SHP77 (cell line): ENCODE data around the gene METRNL.

Experiments used
- DNase-seq, 2 experiments: peaks; one replicate each; lab custom pipeline; 2025; lab: John Stamatoyannopoulos, UW

METRNL gene

DNA sequence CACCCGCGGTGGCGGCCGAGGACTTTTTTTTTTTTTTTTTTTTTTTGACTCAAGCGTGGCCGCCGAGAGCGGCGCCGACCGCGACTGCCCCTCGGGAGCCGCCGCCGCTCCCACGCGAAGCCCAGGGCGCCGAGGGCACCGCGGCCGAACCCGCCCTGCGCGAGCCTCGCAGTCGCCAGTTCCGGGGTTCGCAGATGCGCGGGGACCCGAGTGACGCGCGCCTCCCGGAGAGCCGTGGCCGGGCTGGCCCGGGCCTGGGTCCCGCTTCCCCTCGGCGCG, 1.1 kb downstream of the METRNL start:
- DNase-seq: no peak

DNA sequence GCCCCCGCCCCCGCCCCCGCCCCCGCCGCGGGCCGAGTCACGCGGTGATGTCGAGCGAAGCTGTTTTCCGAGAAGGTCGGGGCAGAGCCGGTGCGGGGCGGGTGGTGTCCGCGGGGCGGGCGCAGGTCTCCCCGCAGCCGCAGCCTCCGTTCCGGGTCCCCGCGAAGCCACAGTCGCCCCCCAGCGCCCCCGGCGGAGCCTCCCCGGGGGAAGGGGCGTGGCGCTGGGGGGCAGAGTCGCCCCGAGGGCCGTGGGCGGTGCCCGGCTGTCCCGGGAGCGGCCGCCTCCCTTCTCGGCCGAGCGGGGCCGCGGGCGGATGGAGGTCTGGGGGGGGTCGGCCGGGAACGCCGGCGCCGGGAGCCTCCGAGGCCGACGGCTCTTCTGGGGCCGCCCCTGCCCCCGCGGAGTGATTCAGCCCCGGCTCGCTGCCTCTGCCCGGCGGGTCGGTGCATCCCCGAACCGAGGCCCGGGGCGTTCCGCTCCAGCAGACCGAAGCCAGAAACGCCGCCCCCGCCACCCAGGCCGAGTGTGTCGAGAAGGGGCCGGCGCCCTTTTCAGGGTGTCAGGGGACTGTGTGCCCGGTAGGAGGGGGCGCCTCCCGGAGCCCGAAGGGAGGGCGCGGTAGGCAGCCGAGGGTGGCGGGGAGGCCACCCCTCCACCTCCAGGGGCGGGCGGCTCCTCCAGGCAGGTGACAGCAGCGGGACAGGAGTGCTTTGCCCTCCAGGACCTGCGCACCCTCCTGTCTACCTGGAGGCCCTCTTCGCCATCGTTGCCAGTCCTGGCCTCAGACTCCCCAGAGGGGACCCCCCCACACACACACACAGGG, 1.7 kb downstream of the METRNL start:
- no peak for DNase-seq

DNA sequence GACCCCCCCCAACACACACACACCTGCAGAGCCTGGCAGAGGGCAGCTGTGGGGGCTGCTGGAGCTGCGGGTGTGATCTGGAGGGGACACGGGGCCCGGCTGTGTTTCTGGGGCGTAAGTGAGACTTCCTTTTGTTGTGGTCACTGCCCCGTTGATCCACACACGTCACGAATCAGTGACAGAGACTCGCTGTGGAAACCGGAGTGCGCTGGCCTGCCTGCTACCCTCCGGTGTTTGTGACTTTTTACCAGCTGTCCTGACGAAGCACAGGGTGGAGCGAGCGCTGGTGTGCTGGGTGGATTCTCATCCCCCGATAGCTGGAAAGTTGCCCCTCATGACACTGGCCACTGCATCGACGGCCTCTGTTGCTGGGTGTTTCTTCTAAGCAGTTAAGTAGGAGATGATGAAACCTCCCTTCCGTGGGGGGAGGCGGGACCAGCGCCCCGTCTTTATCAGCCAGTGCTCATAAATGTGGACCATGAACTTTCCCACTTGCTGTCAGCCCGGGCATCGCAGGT, 2.3 kb downstream of the METRNL start:
- no peak for DNase-seq

DNA sequence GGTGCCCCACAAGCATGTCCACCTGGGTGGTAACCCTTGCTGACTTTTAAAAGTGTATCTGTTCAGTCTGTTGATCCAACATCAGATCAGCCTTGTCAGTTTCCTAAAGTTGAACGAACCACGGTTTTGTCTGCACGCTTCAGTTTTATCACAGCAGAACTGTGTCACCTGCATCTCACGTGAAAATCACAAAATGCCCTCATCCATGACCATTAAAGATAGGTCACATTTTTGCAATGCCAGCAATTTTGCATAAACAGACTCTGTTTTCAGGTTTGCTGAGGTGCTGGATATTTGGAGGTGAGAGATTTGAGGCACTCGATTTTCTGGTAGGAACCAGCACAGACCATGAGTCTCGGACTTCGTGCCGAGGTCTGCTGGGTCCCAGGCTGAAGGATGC, 3.0 kb downstream of the METRNL start:
- DNase-seq: no peak

DNA sequence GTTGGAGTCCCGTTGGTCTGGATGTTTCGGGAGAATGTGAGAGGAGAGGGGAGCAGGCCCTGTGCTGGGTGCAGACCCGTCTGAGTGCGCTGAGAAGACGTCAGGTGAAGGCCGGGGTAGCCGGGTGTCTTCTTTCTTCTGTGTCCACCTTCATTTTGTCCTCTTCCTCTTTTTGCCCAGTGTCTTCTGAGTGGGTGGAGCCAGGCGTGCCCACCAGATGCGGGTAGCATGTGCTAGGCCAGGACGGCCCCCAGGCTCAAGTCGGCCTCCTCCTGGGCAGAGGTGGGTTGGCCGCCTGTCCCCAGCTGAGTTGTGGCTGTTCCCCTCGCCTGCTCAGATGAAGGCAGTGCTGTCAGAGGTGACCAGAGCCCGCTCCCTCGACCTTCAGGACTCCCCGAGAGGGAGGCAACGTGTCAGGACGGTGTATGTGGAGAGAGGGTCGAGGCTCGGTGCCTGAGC, 3.5 kb downstream of the METRNL start:
- no peak for DNase-seq

DNA sequence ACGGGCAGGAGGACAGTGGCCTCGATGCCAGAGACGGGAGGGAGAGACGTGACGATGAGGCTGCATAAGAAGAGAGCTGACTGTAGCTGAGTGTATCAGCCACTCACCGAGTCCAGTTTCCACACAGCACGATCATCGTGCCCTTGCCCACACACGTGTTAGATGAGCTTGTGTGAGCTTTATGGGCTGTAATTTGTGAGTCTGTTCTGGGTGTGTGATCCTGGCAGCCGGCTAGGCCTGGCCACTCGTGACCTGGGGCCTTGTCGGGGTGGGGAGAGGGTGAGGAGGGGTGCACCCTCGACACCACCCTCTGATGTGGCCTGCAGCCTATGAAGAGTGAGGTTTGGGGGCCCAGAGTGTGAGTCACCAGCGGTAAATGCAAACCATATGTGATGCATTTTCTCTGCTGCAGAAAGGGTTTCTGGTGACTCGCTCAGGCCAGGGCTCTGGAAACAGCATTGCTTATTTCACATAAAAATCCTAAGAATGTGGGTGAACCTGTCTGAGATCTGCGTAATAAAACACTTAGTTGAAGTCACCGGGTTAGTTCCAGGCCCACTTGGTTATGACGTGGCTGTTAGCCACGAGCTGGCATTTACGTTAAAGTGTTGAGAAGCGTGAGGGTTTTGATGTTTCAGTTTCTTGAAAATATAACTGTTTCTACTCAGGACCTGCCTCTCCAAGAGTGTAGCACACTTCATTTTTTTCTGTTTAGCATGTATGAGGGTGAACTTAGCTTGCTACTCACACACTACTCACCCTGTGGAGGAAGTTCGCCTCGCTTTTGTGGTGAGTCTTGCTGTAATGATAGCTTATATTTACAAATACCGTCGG, 4.2 kb downstream of the METRNL start:
- DNase-seq: no peak

DNA sequence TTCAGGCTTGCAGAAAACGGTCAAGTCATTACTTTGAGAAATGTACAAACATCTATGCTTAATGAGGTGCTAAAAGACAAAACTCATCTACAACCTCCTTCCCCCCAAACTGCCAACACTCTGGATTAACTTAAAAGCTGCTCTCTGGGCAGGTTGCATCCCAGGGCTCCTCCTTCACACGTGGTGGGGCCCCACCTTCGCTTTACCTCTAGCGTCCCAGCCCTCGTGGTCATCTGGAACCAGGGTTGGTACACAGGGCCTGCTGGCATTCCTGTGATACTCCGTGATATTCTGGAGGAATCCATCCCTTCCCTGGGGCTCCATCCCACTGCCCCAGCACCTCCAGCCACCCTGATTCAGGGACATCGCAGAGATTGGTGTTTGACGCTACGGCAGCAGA, 4.8 kb downstream of the METRNL start:
- DNase-seq: no peak

DNA sequence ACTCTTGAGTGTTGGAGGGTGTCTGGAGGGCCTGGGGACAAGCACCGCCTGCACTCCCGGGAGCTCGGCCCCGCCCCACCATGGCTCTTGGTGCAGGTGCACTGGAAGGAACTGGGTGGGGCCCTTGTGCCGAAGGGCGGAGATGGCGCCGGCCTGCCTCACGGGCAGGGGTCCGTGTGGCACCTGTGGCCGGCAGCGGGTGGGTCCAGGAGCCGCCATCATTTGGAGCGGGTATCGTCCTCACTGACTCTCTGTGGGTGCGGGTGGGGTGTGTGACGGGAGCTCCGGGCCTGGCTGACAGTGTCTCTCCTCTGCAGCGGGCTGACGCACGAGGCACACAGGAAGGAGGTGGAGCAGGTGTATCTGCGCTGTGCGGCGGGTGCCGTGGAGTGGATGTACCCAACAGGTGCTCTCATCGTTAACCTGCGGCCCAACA, 5.2 kb downstream of the METRNL start:
- no peak for DNase-seq

DNA sequence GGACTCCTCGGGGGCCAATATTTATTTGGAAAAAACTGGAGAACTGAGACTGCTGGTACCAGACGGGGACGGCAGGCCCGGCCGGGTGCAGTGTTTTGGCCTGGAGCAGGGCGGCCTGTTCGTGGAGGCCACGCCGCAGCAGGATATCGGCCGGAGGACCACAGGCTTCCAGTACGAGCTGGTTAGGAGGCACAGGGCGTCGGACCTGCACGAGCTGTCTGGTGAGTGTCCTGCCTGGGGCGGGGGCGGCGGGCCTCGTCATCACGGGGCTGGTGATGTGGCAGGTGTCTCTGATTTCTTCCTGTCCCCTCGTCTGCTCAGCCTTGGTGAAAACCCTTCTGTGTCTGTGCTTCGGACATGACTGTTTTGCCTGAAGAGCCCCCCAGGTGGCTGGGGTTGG, 5.7 kb downstream of the METRNL start:
- no peak for DNase-seq

DNA sequence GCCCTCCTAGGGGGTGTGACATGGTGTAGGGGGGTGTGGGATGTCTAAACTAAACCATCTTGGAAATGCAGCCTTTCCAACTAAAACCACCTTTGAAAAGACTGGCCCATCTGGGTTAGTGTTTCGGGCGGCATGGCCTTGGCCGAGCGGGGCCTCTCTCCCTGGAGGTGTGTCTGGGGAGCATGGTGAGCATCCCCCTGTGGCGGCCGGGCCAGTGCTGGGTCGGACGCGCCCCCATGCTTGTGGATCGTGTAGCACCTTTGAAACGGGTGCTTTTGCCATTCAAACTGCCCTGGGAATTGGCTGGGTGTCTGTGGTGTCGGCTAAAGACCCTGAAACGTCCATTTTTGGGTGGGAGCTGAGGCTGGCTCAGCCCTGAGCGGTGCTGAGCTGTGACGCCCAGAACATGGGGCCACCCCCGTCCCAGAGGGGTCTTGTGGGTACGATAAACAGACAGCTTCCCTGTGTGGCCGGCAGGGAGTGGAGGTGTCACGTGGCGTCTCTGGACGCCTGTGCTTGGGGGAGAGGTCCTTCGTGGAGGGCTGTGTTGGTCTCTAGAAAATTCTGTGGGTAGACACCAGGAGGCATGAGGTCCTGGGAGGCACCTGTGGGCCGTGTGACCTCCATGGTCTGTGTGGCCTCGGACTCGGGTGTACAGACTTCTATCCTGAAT, 6.3 kb downstream of the METRNL start:
- no peak for DNase-seq

DNA sequence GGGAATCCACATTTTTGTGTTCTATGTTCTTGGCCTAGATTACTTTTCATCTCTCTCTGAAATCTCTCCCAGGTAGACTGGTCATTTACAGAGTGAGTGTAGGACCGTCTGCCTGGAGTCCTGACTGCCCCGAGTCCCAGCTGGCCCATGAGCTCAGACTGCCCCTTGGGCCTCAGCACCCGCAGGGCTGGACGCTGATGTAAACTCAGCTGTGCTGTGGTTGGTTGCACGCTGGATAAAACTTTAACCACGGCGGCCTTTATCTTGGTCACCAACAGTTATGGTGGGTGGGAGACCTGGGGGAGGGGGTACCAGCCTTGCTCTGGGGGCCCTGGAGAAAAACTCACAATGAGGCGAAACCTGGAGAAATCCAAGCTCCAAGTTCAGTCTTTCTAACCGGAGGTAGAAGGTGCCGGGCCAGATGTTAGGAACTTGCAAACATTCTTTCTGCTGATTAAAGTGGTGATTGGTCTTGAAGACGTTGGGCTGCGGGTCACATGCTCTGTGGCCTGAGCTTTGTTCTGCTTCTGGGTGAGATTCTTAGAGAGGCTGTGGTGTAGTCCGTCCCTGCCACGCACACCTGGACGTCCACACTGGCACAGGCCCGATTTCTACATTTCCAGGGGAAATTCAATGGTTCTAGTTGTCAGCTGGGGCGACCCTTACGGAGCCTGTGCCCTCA, 6.9 kb downstream of the METRNL start:
- DNase-seq: no peak

DNA sequence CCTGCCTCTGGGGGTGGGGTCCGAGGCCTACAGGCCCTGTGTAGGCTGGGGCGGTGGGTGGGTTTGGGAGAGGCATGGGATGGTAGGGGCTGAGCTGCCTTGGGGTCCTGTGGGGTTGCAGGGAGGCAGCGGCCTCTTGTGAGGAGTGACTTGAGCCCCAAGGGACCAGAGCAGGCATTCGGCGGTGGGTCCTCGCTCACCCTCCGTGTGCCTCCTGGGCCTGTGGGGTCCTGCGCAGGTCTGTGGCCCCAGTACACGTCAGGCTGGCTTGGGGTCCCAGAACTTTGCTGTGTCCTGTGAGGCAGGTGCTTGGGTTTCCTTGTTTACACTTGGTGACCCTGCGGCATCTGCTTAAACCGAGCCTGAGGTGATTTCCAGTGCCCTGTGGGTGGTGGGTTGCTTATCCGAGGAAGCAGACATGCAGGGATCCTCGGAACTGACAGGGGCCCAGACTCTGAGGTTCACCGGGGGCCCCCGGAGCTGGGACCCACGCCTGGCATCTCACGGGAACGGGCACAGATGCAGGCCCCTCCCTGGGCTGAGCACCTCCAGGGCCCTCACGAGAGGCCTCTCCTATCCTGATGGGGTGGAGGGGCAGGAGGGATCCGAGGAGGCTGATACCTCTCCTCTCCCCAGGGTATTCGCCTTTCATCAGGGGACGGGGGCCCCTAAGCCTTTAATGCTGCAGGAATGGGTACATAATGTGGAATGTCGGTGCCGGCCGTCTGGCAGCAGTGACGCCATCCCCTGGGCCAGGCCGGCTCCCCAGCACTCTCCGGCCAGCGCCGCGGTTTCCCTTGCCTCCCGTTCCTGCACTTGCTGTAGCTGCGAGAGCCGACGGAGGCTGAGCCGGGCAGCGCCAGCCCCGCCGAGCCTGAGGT, 7.7 kb downstream of the METRNL start:
- no peak for DNase-seq

DNA sequence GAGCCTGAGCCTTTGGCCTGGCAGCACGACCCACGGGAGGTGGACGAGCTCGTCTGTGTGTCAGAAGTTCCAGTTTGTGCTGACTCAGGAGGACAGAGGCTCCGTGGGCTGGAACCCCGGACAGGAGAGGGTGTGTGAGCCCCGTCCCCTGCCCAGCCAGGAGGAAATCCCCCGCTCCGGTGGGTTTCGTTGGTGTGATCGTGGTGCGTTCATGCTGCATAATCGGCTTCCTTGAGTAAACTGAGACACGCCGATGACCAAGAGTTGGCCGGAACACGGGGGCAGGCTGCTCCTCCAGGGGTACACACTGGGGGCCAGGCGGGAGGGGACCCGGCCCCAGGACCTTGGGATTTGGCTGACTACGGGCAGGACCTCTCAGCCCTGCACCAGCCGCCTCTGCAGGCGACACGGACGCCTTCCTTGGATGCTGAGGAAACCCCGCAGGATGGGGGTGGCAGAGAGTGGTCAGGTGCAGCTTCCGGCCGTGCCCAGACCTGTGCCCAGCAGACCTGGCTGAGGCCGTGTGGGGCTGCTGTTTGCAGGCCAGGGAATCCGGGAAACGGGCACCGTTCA, 8.5 kb downstream of the METRNL start:
- DNase-seq: no peak

DNA sequence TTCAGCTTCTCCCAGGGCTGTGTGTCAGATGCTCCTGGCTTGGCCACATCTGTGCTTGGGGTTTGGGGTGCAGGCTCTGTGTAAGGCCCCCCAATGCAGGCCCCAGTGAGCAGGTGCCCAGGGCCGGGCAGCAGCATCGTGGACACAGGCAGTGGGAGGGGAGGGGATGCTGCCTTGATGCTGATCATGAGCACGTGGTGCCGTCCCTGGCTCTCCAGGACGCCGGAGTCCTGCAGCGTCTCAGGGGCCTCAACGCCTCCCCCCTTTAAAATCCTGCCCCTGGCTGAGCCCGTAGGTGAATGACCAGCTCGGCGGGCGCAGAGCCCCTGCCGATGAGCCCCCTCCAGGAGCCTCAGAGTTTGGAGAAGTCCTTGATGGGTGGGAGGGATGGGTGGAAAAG, 9.0 kb downstream of the METRNL start:
- DNase-seq: no peak

DNA sequence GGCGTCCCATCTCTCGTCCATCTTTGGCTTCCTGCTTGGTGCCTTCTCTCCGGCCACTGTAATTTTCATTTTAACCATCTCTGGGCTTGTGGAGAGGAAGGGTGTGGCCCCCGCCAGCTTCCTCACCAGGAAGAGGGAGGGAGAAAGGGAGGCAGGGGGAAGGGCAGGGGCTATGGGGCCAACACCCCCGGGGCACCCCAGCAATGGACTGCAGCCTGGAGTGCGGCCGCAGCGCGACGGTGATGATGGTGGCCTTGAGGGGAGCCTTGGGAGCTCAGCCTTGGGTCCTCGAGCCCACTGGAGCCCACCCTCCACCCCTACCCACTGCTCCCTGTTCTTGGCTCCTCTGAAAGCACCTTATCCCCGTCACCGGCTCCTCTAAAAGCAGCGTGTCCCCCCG, 9.5 kb downstream of the METRNL start:
- no peak for DNase-seq

DNA sequence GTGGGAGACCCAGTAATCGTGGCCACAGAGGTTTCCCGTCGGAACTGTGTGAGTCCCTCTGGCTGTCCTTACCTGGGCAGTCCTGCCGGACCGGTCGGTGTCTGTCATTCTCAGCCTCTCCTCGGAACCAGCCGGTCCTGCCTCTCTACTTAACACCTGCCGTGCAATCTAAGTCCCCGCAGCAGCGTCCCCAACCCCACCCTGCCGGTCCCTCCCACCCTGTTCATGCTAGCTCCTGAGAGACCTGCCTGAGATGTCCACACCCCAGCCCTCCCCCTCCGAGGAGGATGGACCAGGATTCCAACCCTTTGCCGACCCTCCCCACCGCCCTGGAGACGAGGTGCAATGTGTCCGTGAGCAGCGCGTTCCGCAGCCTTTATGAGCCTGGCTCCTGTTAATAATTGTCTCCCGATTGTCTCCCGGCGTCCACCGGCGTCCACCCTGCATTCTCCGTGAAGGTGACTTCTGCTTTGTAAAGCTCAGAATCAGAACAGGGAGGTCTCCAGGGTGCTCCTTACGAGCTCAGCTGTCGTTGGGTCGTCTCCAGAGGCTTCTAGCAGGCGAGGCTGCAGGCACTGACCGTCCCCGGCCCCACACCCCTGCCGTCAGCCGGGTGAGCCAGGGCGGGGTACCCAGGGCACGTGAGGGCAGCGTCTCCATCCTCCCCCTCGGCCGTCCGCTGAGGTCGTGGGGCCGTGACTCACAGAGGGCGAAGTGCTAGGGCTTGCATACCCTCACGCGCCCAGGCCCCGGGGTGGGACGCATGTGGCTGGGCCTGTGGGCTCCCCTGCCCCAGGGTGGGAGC, 10.1 kb downstream of the METRNL start:
- DNase-seq: no peak

DNA sequence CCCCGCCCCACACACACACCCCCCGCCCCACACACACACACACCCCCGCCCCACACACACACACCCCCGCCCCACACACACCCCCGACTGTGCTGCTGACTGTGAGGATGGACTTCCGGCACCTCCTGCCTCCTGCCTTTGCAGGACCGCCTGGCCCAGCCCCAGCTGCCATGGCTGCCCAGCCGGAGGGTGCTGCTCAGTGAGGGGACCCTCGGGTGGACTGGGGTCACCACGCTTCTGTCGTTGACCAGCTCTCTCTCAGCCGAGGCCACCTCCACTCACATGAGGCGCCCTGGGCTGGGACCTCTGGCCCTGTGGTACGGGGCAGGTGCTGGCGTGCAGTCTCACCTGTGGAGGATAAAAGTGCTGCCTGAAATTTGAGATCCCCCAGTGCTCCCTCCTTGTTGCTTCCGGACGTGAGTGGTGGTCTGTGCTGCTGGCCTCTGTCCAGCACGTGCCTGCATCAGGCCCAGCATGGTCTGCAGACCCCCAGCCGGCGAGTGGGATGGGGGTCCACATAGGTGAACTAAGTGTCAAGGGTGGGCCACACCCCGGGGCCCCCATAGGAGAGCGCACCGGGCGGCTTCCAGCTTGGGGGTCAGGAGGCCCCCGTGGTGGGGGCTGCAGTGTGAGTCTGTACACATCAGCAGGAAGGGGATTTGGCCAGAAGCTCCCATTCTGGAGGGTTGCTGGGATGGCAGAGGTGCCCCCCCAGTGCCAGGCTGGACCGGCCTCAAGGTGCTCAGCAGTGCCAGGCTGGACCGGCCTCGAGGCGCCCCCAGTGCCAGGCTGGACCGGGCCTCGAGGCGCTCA, 11.2 kb downstream of the METRNL start:
- no peak for DNase-seq

DNA sequence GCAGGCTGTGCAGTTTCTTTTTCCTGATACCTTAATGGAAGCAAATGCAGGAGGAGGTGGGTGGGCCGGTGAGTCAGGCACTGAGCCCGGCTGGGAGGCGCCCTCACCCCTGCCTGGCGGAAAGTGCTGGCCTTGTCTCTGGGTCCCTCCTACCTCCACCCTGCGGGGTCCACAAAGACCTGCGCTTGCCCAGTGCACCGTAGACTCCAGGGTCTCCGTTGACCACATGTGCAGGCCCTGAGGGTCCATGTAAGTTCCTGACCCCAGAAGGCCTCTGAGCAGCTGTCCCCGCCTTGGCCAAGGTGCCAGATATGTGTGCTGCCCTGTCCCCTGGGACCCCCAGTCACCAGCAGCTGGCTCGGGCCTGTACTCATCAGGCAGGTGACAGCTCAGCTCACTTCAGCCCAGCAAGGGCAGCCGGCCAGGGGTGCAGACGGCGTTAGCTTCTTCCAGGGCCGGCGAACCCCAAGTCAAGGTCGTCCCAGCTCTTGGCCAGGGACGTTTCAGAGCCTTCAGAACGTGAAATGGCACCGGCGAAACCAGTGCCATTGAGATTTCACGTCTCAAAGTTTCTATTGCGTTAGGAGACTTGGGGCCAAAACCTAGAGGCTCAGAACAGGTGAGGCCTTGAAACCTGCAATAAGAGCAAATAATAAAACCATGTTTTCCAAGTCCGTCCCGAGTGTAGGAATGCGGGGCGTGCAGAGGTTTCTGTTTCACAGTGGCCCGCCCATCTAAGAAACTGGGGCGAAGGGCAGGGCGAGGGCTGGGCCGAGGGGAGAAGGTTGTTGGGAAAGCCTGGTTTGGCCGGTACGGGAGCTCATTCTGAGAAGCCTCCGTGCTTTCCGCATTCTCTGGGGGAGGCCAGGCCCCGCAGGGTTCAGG, 12.1 kb downstream of the METRNL start:
- DNase-seq: no peak
